ENCODE measurements around the gene ACER3. TPM values are rescaled to one million over a fixed set of nuclear protein-coding genes. Genes with fewer than 3 reads are reported as not detected.
A peak's percentile ranks its signal among the peaks of the same experiment; 100 is the strongest.
"Not testable (repeated sequence)": the region's sequence is repeated elsewhere in the genome, so short reads cannot be mapped to it uniquely, and the experiment has no call there.

The ACER3 gene
- total RNA-seq, 1 experiment from 2014 or later = 26.2 TPM

- peak; percentile 52 for DNase-seq (ENCODE audit: low spot score)
- in situ Hi-C loops (cut with HindIII; ENCODE audit: low sequenced_read_pairs) = no loop called here
Observed at GRCh38 chr11:77046060-77046501, 185.4 kb downstream of the ACER3 start.

DNA sequence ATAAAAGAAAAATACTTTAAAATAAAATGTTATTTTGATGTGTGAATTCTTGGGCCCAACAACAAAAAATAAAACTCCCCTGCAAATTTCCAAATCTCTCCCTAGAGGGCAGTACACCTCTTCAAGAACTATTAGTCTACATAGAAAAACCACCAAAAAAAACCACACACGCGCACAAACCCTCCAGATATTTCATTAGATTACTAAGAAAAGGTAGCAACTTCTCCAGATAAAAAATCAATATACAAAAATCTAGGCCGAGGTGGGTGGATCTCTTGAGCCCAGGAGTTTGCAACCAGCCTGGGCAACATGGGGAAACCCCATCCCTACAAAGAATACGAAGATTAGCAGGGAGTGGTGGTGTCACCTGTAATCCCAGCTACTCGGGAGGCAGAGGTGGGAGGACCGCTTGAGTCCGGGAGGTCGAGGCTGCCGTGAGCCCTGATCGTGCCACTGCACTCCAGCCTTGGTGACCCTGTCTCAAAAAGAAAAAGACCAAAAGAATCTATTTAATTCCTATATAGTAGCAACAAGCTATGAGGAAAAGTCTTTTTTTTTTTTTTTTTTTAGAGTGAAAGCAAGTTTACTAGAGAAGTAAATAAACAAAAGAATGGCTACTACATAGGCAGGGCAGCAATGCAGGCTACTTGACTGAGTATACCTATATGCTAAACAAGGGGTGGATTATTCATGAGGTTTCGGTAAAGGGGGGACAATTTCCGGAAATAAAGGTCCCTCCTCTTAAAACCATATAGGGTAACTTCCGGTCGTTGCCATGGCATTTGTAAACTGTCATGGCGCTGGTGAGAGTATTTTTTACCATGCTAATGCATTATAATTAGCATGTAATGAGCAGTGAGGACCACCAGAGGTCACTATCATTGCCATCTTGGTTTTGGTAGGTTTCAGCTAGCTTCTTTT is 186.5 kb downstream of the ACER3 start:
- peak; percentile 95 for DNase-seq (ENCODE audit: low spot score)
- in situ Hi-C loops (cut with HindIII; ENCODE audit: low sequenced_read_pairs) = no loop called here

DNA sequence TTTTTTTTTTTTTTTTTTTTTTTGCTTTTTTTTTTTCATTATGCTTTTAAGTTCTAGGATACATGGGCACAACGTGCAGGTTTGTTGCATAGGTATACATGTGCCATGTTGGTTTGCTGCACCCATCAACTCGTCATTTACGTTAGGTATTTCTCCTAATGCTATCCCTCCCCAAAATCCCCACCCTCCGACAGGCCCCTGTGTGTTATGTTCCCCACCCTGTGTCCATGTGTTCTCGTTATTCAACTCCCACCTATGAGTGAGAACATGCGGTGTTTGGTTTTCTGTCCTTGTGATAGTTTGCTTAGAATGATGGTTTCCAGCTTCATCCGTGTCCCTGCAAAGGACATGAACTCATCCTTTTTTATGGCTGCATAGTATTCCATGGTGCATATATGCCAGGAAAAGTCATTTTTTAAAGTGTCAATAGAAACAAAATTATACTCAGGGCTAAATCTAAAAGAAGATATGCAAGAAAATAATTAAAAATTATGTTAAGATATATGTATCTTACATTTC is 187.3 kb downstream of the ACER3 start:
- in situ Hi-C loops (cut with HindIII; ENCODE audit: low sequenced_read_pairs); DNase-seq (ENCODE audit: low spot score): not testable (repeated sequence)

DNA sequence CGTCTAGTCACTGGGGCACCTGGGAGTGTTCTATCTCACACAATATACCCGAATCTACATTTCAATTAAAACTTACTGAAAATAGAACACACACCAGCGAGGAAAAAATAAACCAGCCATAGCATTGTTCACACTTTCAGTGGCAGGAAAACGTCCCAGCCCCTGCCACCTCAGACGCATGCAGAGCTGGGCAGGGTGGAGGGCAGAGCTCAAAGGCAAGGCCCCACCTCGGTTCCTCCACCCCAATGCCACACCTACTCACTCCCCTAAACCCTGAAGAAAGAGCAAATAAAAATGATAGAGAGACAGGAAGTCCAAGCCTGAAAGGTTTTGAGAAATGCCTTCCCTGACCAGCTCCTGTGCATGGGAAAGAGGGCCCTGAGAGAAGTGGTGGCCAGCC is 188.3 kb downstream of the ACER3 start:
- no peak for DNase-seq (ENCODE audit: low spot score)
- in situ Hi-C loops (cut with HindIII; ENCODE audit: low sequenced_read_pairs) = no loop called here

- in situ Hi-C loops (cut with HindIII; ENCODE audit: low sequenced_read_pairs) = no loop called here
- DNase-seq (ENCODE audit: low spot score) = no peak
Observed at GRCh38 chr11:77051511-77051910, 190.8 kb downstream of the ACER3 start.

- DNase-seq (ENCODE audit: low spot score) = no peak
- in situ Hi-C loops (cut with HindIII; ENCODE audit: low sequenced_read_pairs) = no loop called here
Observed at GRCh38 chr11:77052518-77052917, 191.8 kb downstream of the ACER3 start.

DNA sequence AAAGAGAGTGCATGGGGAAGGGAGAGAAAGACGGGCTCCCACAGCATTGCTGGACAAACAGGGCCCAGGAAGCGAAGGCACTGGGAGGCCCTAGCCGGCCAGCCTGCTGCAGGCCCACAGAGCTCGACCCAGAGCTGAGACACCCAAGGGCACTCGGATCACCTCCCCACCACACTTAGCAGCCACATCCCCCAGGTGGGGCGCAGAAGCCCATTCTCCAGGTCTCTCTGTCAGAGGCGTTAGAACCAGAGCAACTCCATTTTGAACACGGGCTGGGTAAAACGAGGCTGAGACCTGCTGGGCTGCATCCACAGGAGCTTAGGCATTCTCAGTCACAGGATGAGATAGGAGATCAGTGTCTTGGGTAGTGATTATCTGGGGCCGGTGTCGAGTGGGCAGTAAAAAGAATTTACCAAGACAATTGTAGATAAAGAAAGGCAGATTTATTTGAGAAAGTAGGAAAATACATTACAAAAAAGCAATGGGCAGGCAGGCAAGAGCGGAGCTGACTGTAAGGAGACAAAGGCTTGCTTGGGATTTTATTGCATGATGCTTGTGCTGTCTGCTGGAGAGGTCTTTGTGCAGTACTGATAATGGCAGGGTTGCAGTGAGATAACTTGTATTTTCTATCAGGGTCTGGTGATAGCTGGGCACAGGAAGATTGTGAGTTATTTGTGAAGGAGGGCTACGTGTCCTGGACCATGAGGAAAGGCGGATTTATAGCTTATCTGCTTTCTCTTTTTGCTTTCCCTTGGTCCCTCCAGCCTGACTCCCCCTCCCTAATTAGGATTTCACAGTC is 192.7 kb downstream of the ACER3 start:
- in situ Hi-C loops (cut with HindIII; ENCODE audit: low sequenced_read_pairs) = no loop called here
- DNase-seq (ENCODE audit: low spot score) = no peak

GRCh38 chr11:77054084-77054483 is 193.4 kb downstream of the ACER3 start:
- in situ Hi-C loops (cut with HindIII; ENCODE audit: low sequenced_read_pairs) = no loop called here
- no peak for DNase-seq (ENCODE audit: low spot score)

GRCh38 chr11:77055101-77055561 is 194.4 kb downstream of the ACER3 start:
- in situ Hi-C loops (cut with HindIII; ENCODE audit: low sequenced_read_pairs) = no loop called here

GRCh38 chr11:77055913-77056312 is 195.2 kb downstream of the ACER3 start:
- in situ Hi-C loops (cut with HindIII; ENCODE audit: low sequenced_read_pairs) = no loop called here
- no peak for DNase-seq (ENCODE audit: low spot score)

More at GRCh38 chr11:77055101-77055561, 194.4 kb downstream of the ACER3 start:
- no peak for DNase-seq (ENCODE audit: low spot score)

DNA sequence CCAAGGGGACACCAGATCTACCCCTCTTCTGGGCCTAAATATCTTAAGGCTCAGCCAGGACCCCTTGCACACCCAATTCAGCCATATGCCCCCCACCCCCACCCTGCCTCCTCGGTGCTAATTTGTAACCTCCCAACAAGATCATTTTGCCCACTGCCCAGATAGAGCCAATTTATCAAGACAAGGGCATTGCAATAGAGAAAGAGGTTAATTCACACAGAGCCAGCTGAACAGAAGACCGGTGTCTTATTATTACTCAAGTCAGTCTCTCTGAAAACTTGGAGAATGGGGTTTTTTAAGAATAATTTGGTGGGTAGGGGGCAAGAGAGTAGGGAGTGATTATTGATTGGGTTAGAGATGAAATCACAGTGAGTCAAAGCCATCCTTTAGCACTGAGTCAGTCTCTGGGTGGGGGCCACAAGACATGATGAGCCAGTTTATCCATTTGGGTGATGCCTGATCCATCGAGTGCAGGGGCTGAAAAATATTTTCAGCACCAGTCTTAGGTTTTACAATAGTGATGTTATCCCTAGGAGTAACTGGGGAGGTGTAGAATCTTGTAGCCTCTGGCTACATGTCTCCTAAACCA is 196.2 kb downstream of the ACER3 start:
- in situ Hi-C loops (cut with HindIII; ENCODE audit: low sequenced_read_pairs) = no loop called here
- no peak for DNase-seq (ENCODE audit: low spot score)

GRCh38 chr11:77057938-77058474 is 197.3 kb downstream of the ACER3 start:
- in situ Hi-C loops (cut with HindIII; ENCODE audit: low sequenced_read_pairs) = no loop called here
- no peak for DNase-seq (ENCODE audit: low spot score)

DNA sequence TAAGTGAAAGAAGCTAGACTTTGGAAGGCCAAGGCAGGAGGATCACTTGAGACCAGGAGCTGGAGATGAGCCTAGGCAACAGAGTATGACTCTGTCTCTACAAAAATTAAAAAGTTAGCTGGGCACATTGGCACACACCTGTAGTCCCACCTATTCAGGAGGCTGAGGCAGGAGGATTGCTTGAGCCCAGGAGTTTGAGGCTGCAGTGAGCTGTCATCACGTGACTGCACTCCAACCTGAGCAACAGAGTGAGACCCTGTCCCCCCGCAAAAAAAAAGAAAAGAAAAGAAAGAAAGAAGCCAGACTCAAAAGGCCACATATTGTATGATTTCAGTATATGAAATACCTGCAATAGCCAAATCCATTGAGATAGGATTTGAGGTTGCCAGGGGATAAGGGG is 198.2 kb downstream of the ACER3 start:
- no peak for DNase-seq (ENCODE audit: low spot score)
- in situ Hi-C loops (cut with HindIII; ENCODE audit: low sequenced_read_pairs) = no loop called here

- in situ Hi-C loops (cut with HindIII; ENCODE audit: low sequenced_read_pairs) = no loop called here
- DNase-seq (ENCODE audit: low spot score) = no peak
Observed at GRCh38 chr11:77059806-77060205, 199.1 kb downstream of the ACER3 start.

DNA sequence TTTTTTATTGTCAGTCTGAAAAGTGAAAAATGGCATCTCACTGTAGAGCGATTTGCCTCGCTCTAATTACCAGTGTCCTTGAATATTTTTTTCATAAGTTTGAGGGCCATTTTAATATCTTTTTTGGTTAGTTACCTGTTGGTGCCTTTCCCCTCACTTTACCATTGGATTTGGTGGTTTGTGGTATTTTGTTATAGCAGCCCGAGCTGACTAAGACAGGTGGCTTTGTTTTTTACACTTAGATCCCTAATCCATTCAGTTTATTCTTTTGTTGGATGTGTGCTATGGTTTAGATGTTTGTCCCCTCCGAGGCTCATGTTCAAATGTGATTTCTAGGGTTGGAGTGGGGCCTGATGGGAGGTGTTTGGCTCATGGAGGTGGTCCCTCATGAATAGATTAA is 199.5 kb downstream of the ACER3 start:
- in situ Hi-C loops (cut with HindIII; ENCODE audit: low sequenced_read_pairs) = no loop called here

GRCh38 chr11:77061258-77061657 is 200.5 kb downstream of the ACER3 start:
- DNase-seq (ENCODE audit: low spot score); in situ Hi-C loops (cut with HindIII; ENCODE audit: low sequenced_read_pairs): not testable (repeated sequence)

More for the DNA sequence above, 199.5 kb downstream of the ACER3 start:
- DNase-seq (ENCODE audit: low spot score) = no peak

GRCh38 chr11:77062924-77063323 is 202.2 kb downstream of the ACER3 start:
- DNase-seq (ENCODE audit: low spot score) = no peak
- in situ Hi-C loops (cut with HindIII; ENCODE audit: low sequenced_read_pairs) = no loop called here

DNA sequence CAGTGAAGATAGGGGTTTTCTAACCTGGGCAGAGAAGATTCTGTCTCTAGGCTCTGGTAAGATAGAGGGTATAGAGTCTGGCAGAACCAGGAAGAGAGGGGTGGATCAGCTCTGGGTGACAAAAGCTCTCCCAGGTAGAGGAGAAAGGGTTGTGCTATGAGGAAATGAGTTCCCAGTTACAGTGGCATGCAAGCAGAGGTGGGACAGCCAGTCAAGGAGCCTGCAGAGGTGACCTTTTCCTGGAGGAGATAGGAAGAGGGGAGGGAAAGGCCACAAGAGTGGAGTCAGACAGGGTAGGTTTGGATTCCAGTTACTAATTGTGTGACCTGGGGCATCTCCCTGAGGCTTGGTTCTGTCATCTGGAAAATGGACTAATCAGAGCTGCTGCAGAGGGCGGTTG is 202.7 kb downstream of the ACER3 start:
- DNase-seq (ENCODE audit: low spot score) = no peak
- in situ Hi-C loops (cut with HindIII; ENCODE audit: low sequenced_read_pairs) = no loop called here

GRCh38 chr11:77063861-77064260 is 203.1 kb downstream of the ACER3 start:
- no peak for DNase-seq (ENCODE audit: low spot score)
- in situ Hi-C loops (cut with HindIII; ENCODE audit: low sequenced_read_pairs) = no loop called here

Measured in G401 (cell line).